T follicular helper cell (primary cell): ENCODE results near the gene CD34.

Experiments used
- DNase-seq: peaks from one replicate; pipeline ENCODE4 v3.0.0-alpha.2; 2020; ENCODE audit warnings: low read depth

The CD34 gene

DNA sequence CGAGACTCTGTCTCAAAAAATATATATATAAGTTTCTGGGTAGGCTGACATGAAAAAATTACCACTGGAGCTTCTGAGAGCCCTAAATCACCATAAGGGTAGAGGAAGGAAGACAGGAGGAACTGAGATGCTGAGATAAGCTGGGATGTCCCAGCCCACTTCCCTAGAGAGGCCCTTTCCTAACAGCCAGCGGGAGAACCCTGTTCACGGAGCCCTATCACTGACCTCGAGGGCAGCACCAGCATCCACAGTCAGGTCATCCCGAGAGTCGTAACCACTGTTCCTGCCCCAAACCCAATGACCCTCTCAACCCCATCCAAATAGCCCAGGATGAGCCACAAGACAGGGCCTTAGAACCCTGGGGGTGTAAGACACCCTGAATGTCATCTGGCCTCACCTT lies 77.5 kb downstream of the CD34 start:
- no peak for DNase-seq

DNA sequence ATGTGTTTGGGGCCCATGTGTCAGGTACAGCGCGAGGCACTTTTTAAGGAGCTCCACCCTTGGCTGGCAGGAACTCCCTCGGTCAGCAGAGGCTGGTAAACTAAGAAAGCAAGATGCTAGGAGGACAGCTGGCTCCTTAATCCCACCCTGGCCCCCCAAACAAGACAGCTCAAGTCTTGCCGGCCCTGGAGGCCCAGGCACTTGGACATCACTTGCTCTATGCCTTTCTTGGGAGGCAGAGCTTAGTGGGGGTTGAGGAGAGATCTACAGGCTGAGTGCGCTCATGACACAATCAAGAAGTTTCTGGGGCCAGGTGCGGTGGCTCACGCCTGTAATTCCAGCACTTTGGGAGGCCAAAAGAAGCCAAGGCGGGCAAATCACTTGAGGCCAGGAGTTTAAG lies 78.1 kb downstream of the CD34 start:
- DNase-seq = no peak

DNA sequence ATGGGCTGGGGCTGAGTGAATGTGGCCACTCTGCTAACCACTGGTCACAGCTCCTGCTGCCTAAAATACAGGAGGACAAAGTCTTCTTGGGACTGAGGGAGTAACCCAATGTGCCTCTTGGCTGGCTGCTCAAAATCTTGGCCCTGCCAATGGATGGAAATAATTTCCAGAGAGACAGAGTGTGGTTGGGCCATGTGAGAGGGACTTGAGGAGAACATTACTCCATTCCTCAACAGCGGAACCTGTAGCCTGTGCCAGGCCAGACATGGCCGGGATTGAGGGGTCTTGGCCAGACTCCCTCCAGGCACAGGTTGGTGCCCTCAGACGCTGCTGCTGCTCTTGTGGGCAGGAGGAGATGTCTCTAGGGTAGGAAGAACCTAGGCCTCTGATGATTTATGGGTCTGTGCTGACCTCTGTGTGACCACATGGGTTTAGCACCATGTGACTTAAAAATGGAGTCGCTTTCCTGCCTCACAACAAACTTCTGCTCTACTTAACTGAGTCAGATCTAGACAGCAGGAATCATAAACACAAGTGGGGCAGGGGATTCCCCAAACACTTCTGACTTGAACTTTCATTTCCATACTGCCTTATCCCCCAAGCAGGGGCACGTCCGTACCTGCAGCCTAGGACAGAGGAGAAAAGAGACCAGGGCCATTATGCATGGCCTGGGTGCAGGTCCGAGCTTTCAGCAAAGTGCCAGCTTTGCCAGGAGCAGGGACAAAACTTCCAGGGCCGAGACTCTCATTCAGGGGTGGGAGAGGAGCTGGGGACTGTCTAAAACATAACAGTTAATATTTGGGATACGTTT lies 79.2 kb downstream of the CD34 start:
- DNase-seq = no peak
